SIG-M5 (cell line): ENCODE data around the gene PIGN.
"Not testable (repeated sequence)": the region's sequence is repeated elsewhere in the genome, so short reads cannot be mapped to it uniquely, and the experiment has no call there.

Source experiments
- DNase-seq: peaks from one replicate; lab custom pipeline; 2025; lab: John Stamatoyannopoulos, UW

PIGN gene

GRCh38 chr18:62182220-62182619 is 4.6 kb downstream of the PIGN start:
- no peak for DNase-seq

- no peak for DNase-seq
Measured at GRCh38 chr18:62179213-62179612, 7.6 kb downstream of the PIGN start.

DNA sequence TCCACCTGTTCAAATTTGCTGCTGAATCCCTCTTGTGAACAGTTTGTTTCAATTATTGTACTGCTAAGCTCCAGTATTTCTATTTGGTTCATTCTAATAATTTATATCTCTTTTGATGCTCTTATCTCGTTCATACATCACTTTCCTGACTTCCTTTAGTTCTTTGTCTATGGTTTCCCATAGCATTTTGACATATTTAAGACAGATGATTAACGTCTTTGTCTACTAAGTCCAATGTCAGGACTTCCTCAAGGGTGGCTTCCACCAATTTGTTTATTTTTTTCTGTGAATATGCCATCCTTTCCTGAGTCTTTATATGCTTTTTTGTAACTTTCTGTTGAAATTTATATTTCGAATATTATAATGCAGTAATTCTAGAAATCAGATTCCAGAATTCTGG is 9.6 kb downstream of the PIGN start:
- no peak for DNase-seq

GRCh38 chr18:62175521-62175920 is 11.3 kb downstream of the PIGN start:
- no peak for DNase-seq

DNA sequence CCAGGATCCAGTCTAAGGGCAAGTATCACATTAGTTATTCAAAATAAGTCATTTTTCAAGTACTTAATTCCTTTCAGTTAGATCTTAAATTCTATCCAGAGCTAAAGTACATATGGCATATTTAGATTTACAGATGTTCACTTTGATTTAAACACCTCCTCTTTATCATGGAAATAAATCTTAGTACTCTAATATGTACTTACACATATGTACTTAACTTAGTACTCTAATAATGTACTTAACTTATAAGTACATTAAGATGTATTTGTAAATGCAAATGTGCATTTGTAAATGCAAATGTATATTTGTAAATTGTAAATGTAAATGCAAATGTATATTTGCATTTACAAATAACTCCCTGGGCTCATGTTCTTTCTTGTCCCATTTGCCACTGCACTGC is 14.6 kb downstream of the PIGN start:
- no peak for DNase-seq

DNA sequence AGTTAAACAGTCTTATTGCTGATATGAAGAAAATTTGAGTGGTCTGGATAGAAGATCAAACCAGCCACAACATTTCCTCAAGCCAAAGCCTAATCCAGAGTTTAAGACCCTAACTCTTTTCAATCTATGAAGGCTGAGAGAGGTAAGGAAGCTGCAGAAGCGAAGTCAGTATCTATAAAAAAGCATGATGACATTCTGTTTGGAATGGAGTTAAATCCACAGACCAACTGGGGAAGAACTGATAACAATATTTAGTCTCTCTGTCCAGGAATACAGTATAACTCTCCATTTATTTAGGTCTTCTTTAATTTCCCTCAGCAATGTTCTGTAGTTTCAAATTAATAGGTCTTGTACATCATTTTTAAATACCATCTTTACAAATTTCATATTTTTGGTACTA is 16.0 kb downstream of the PIGN start:
- DNase-seq = no peak

- DNase-seq = not testable (repeated sequence)
Measured at GRCh38 chr18:62166524-62166923, 20.3 kb downstream of the PIGN start.

- DNase-seq = no peak
Measured at GRCh38 chr18:62165583-62165982, 21.3 kb downstream of the PIGN start.

GRCh38 chr18:62164855-62165487 is 21.9 kb downstream of the PIGN start:
- DNase-seq = no peak

DNA sequence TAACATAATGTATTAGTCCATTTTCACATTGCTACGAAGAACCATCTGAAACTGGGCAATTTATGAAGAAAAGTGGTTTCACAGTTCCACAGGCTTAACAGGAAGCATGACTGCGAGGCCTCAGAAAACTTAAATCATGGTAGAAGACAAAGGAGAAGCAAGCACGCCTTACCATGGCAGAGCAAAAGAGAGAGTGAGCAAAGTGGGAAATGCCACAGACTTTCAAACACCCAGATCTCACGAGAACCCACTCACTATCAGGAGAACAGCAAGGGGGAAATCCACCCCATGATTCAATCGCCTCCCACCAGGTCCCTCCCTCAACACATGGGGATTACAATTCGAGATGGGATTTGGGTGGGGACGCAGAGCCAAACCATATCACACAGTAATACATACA is 22.5 kb downstream of the PIGN start:
- no peak for DNase-seq

DNA sequence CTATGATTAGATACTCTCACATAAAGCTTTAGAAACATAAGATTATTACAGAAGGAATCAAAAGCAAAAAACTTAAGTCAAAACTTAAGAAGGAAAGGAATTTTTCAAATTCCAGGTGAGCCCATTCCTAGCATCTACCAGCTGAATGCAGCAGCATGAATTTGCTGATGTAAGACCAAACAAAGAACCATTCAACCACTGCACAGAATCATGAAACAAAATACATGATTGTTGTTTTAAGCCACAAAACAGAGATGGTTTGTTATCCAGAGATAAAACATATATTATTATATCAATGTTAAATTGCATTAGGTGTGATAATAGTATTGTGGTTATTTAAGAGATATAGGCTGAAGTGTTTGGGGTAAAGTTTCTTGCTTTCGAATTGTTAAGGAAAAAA is 29.0 kb downstream of the PIGN start:
- no peak for DNase-seq

DNA sequence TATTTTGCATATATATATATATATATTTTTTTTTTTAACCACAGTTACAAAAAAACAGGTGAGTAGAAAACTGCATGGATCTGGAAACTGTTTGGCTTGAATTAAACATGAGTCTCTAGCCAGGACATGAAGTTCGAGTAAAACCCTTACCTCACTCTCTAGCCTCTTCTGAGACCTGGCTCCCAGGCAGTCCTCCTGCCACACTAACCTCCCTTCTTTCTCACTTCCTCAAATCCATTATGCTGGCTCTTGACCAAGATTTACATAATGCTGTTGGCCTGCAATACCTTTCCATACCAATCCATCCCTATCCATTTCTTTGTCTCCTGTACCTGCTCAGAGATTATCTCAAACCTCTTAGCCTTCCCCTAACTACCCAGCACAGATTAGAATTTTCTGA is 34.0 kb downstream of the PIGN start:
- no peak for DNase-seq

- no peak for DNase-seq
Measured at GRCh38 chr18:62151068-62151771, 35.6 kb downstream of the PIGN start.

- no peak for DNase-seq
Measured at GRCh38 chr18:62144338-62144737, 42.5 kb downstream of the PIGN start.

GRCh38 chr18:62140259-62140658 is 46.6 kb downstream of the PIGN start:
- no peak for DNase-seq

- no peak for DNase-seq
Measured at GRCh38 chr18:62138461-62139235, 48.2 kb downstream of the PIGN start.

GRCh38 chr18:62131301-62131909 is 55.5 kb downstream of the PIGN start:
- no peak for DNase-seq

DNA sequence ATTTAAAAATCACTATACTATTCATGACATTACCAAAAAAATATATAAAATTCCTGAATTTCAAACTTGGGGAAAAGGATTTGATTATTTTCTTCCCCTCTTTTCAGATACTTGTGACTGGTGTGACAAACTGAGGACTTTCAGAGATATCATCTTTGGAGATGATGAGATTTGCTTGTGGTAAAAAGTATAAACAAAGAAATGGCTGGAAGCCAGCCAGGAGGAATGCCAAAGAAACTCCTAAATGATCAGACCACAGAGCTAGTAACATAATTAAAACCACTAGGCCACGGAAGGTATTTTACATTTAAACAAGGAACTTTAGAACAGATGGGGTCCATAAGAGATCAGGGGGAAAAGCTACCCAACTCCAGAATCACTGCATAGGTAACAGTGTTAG is 58.7 kb downstream of the PIGN start:
- no peak for DNase-seq

- no peak for DNase-seq
Measured at GRCh38 chr18:62126737-62127136, 60.1 kb downstream of the PIGN start.

- DNase-seq = no peak
Measured at GRCh38 chr18:62125702-62126101, 61.2 kb downstream of the PIGN start.

GRCh38 chr18:62122330-62122729 is 64.5 kb downstream of the PIGN start:
- DNase-seq = no peak

- no peak for DNase-seq
Measured at GRCh38 chr18:62119884-62120283, 67.0 kb downstream of the PIGN start.

DNA sequence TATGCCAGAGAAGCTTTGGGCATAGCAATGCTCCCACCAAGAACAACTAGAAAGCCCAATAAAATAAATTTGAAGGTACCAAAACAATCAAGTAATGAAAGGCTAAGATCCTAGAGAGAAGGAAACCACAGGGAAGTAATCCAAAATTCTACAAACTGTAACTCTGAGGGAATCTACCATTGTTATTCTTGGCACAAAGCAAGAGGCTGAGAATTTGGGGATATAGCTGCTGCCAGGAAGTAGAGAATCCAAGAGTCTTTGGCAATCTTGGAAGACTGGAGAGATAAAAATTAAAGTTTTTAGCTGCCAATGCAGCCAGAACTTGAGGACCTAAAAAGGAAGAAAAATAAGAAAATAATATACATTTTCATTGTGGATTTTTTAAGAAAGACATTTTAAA is 68.5 kb downstream of the PIGN start:
- no peak for DNase-seq
